Measurements from ENCODE around the gene AMDHD2.

- TF ChIP-seq, protein P1, sequence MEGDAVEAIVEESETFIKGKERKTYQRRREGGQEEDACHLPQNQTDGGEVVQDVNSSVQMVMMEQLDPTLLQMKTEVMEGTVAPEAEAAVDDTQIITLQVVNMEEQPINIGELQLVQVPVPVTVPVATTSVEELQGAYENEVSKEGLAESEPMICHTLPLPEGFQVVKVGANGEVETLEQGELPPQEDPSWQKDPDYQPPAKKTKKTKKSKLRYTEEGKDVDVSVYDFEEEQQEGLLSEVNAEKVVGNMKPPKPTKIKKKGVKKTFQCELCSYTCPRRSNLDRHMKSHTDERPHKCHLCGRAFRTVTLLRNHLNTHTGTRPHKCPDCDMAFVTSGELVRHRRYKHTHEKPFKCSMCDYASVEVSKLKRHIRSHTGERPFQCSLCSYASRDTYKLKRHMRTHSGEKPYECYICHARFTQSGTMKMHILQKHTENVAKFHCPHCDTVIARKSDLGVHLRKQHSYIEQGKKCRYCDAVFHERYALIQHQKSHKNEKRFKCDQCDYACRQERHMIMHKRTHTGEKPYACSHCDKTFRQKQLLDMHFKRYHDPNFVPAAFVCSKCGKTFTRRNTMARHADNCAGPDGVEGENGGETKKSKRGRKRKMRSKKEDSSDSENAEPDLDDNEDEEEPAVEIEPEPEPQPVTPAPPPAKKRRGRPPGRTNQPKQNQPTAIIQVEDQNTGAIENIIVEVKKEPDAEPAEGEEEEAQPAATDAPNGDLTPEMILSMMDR (IDR thresholded peaks at IDR 0.05): no peak
- no peak for TF ChIP-seq POLR2A (IDR thresholded peaks at IDR 0.05)
Measured at GRCh38 chr16:2472885-2473445, 47.2 kb upstream of the AMDHD2 start.
